Cardiac fibroblast (primary cell): ENCODE measurements around the gene SLC24A1.

Experiments used
- DNase-seq, 2 donors: peaks; one replicate each; pipeline versions ENCODE4 v3.0.0 to v3.0.0-alpha.2; 2010; ENCODE audit warnings: low read depth in 2 of 2
- H3K4me3 ChIP-seq, 2 donors: replicated peaks in 1 of 2; 1 replicate in 1 of 2; 2 replicates in 1 of 2; pipeline ENCODE4 v1.5.1; 2011; ENCODE audit warnings: low read depth in 2 of 2, low read length in 2 of 2, mild to moderate bottlenecking in 2 of 2, moderate library complexity in 1 of 2
- TF ChIP-seq, protein P1 (sequence below): IDR thresholded peaks from one replicate; pipeline ENCODE4 v1.5.1; 2011; ENCODE audit warnings: low read depth, mild to moderate bottlenecking, low read length, inconsistent platforms

The SLC24A1 gene

GRCh38 chr15:65682404-65682911 is 60.7 kb downstream of the SLC24A1 start:
- DNase-seq, result no peak
- no peak overlapping the region for H3K4me3 ChIP-seq
- TF ChIP-seq, protein P1, sequence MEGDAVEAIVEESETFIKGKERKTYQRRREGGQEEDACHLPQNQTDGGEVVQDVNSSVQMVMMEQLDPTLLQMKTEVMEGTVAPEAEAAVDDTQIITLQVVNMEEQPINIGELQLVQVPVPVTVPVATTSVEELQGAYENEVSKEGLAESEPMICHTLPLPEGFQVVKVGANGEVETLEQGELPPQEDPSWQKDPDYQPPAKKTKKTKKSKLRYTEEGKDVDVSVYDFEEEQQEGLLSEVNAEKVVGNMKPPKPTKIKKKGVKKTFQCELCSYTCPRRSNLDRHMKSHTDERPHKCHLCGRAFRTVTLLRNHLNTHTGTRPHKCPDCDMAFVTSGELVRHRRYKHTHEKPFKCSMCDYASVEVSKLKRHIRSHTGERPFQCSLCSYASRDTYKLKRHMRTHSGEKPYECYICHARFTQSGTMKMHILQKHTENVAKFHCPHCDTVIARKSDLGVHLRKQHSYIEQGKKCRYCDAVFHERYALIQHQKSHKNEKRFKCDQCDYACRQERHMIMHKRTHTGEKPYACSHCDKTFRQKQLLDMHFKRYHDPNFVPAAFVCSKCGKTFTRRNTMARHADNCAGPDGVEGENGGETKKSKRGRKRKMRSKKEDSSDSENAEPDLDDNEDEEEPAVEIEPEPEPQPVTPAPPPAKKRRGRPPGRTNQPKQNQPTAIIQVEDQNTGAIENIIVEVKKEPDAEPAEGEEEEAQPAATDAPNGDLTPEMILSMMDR, result no peak

DNA sequence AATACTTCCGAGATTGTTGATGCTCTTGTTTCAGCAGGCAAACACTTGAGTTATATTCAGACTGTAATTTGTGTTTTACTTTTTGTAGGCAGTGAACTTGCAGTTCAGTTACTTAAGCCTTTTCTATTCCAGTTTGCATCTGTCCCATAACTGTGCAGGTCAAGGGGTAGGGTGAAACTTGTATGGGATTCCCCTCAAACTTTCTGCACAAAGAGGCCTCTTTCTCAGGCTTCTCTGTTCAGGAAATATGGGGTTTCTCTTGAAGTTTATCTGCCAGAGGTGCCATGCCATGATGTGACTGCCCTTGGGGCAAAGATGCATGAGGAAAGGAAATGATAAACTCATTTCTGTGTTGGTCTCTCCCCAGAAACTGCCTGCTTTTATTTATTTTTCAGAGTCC is 66.7 kb downstream of the SLC24A1 start:
- DNase-seq, result no peak
- TF ChIP-seq, protein P1, result no peak
- no peak overlapping the region for H3K4me3 ChIP-seq

- no peak for DNase-seq
- H3K4me3 ChIP-seq, result no peak overlapping the region
- TF ChIP-seq, protein P1, result no peak
These were observed 68.4 kb downstream of the SLC24A1 start for GRCh38 chr15:65690173-65690572.

DNA sequence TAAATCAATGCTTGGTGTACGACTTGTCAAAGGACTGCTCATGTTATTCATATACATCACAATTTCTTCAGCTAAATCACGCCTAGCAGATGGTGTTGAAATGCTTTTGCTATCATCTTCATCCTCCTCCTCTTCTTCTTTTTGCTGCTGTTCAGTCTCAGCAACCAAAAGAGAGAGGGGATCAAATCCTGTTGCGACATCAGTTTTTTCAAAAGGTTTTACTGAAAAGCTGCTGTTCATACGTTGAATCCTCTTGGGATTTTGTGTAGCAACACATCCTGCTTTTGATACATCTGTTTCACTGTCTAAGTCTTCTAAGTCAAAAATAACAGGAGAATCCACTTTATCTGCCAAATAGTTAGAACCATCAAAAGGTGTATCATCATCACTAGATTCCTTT is 69.0 kb downstream of the SLC24A1 start:
- TF ChIP-seq, protein P1, result no peak
- peak; percentile 15 to 26 for DNase-seq
- H3K4me3 ChIP-seq, result no peak overlapping the region

- no peak for DNase-seq
- H3K4me3 ChIP-seq, result no peak overlapping the region
- TF ChIP-seq, protein P1, result no peak
These were observed 73.3 kb downstream of the SLC24A1 start for GRCh38 chr15:65695081-65695480.
